Activated T-cell treated with anti-CD3 and anti-CD28 coated beads, Interleukin-2, amount 50 U/mL, for 1 hour (primary cell): Measurements from ENCODE around the gene SFMBT2.

Experiments
- DNase-seq: peaks from one replicate; pipeline ENCODE4 v3.0.0-alpha.2; 2020

SFMBT2 gene

DNA sequence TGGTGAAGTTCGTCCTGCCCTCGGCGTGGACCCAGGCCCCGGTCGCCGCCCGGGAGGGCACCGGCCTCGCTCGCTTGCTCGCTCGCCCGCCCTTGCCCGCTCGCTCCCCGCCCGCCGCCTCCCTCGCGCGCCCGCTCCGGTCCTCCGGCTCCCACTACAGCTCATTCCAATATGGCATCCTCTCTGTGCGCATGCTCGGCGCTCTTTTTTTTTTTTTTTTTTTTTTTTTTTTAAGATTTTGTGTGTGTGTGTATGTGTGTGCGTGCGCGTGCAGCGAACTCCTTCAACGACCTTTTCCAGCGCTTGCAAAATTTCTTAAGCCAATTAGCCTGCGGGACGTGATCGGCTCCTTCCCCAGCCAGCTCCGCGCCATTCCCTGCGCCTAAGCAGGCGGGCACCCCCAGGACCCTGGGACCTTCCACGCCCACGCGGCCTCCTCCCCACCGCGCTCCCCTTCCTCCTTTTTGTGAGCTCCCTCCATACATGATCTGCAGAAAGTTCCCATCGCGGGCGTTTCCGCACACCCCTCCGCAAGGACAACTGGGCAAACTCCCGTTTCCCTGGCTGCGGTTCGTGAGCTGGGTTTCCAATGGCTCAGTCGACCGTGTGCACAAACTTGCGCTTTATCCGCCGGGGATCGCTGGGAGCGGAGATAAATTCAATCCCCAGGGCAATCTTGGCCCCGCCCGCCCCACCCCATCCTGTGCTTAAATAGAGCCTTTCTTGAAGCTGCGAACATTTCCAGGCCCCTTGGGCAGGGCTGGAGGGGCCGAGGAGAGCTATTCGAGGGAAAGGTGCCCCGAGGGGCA is at the start of gene SFMBT2:
TSS of gene SFMBT2 (minus strand) at position 173 of the 809 bp plus-strand sequence. CDS start 29,136 bp downstream, outside the sequence.
- DNase-seq: peak; percentile 70

GRCh38 chr10:7460006-7460405 is 49.2 kb upstream of the SFMBT2 start:
- DNase-seq: no peak

GRCh38 chr10:7458556-7458955 is 47.7 kb upstream of the SFMBT2 start:
- DNase-seq: no peak

GRCh38 chr10:7457478-7458316 is 46.9 kb upstream of the SFMBT2 start:
- no peak for DNase-seq

DNA sequence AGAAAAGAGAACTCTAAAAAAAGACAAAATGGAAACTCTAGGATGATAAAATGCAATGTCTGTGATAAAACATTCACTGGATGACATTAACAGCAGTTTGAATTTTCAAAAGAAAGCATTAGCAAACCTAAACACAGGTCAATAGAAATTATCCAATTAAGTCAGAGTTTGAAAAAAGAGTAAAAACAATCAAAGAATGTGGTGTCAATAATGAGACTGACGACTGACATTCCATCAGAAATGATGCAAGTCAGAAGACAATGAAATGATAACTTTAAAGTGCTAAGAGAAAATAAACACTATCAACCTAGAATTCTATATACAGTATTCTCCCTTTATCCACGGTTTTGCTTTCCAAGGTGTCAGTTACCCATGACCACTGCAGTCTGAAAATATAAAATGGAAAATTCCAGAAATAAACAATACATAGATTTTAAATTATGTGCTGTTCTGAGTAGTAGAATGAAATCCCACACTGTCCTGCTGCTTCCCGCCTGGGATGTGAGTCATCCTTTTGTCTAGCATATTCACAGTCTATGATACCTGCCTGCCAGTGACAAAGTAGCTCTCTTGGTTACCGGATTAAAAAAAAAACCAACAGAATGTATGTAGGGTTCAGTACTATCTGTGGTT is 38.3 kb upstream of the SFMBT2 start:
- no peak for DNase-seq

DNA sequence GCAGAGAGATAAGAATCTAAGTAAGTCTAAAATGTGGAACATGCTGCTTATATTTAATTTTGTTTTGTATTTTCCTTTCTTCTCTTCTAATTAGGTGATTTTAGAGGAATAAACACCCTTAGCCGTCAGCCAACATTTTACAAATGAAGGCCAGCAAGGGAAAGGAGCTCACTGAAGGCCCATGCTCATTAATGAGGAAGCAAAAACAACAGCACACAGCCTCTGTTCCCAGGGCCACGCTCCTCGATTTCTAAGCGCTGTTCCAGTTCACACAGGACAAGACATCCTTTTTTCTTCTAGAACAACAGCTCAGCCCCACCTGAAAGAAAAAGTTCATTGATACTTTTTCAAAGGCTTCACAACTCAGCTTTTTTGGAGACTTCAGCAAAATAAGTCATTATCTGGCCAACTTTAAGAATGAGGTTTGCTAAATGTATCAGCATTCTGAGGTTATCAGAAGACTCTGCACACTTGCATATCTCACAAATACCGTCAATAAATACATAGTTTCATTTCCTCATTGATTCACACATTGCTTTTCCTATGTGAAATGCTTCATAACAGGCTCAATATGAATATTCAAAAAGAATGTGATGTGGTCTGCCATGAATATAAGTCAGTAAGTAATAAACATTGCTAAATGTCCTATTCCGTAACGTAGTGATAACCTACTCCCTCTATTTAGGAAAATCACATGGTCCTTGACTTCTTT is 34.8 kb upstream of the SFMBT2 start:
- DNase-seq: no peak

- DNase-seq: no peak
Measured at GRCh38 chr10:7444551-7445121, 33.8 kb upstream of the SFMBT2 start.

DNA sequence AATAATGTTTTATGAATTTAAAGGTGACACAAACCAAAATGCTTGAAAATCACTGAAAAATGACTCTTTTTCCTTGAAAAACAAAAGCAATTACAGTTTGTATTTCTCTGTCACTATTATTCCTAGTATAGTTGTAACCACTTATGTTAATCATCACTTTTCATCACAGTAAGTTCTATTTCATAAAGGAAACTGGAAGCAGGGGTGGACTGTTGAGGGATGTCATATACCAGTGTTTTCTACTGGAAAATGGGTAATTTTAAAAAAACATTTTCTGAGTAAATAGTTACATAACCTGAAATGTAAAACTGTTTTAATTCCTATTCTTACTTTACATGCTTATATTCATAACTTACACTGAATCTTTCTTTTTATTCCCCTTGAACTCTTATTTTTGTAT is 32.2 kb upstream of the SFMBT2 start:
- no peak for DNase-seq

DNA sequence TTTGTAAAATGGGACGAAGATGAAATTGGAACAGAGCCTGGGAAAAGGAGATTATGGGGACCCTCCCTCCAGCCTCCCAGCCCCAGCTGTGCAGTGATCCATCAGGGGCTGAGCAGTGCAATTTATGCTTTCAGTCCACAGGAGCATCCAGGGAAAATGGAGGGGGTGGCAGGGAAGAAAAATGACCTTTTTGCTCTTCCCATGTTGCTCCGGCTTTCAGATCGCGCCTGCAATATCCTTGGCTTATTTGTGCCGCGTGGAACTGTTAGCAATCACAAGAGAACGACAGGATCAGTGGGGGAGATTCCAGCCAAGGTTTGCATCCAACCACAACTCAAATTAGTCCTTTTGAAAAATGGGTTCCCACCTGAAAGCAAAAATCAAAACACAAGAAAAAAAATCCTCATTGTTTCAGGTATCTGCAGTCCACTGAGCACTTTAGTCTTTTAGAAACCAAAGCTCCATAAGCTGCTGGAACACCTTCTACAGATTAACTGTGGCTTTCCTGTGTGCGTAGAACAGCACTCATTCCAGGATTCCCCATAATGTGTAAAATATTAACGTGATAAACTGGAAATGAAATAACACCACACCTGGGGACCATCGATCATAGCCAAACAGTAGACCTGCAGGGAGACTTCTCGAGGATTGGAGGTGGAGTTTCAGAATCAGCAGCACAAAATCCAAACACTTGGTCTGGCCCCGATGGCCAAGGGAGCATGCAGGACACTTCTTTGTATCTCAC is 30.7 kb upstream of the SFMBT2 start:
- DNase-seq: no peak

- no peak for DNase-seq
Measured at GRCh38 chr10:7439696-7440095, 28.9 kb upstream of the SFMBT2 start.

GRCh38 chr10:7438196-7438986 is 27.6 kb upstream of the SFMBT2 start:
- DNase-seq: no peak

DNA sequence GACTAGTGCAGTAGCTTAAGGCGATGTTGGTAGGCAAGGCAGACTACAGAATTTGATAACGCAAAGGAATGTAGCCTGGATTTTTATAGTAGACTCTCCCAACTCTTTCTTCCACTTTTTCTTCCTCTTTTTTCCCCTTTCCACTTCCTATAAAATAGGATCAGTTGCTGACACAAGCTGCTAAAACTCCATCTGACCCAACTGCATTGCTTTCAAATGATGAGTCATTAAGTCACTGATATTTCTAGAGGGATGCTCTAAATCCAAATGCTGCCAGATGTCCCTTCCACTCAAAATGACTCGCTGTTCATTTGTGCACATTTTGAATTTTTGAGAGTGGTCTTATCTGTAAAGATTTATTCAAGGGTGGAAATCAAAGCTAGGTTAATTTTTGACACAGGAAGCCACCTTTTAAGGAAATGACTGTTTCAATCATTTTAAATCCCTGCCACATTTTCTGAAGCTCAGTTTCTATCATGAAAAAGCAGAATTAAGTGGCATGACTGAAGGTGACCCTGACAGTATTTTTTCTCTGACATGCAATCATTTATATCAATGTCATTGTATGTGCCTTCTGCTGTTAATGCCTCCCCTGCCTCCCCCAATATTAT is 25.8 kb upstream of the SFMBT2 start:
- DNase-seq: no peak

DNA sequence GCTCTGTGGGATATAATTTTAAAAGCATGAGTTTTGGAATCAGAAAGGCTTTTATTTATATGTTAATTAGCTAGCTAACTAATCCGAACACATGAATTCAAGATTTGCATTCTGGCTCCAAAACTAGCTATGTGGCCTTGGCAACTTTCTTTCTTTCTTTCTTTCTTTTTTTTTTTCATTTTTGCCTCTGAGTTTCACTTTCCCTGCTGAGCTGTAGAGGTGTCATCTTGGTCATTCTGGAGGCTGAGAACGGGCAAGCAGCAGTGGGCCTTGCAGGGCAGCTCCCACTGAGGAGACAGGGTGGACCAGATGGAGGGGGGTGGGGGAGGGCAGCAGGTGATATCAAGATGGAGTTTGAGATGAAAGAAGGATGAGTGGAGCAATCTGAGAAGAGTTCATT is 24.8 kb upstream of the SFMBT2 start:
- DNase-seq: no peak

GRCh38 chr10:7434378-7434777 is 23.5 kb upstream of the SFMBT2 start:
- no peak for DNase-seq

DNA sequence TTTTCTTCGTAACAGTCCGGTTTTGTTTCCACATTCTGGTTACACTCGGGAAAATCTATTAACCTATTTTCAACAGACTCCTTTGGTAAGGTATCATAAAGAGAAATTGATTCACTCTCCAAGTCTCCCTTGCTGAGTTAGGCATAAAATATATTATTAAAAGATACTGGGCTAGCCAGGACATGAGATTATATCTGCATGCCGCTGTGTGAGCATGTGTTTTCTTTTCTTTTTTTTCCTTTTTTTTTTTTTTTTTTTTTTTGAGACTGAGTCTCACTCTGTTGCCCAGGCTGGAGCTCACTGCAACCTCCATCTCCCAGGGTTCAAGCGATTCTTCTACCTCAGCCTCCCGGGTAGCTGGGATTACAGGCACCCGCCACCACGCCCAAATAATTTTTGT is 23.0 kb upstream of the SFMBT2 start:
- DNase-seq: no peak

DNA sequence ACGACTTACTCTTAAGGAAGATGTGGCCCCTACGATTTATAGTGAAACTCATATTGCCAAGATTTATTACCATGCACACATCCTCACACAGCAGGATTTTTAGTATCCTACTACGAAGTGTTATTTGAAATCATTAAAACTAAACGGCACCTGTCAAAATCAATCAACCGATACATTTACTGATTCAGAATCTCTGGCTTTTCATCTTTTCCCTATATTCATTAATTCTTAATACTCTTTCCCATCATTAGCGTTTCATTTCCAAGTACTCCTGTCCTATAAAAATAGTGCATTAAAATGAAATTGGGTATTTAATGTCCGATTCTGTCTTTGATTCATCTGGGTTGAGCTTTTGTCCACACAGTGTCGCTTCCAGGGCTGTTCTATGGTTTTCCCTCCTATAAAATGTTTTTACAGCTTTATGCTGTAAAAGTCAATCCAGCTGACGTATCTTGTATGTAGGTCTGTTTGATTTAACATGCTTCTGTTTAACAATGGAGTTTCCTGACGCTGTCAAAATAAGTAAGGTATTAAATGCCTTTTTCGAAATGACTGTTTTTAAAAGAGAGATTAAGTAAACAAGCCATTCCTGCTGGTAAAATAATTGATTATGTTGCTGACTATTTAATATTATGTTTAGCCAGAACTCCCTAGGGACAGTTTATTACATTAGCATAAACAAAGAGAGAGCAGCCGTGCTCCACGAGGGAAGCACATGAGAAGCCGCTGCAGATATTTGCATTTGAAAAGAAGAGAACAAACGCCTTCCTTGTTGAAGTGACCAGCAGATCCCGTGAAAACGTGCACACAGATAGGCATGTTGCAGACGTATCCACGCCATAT is 22.3 kb upstream of the SFMBT2 start:
- no peak for DNase-seq

GRCh38 chr10:7428673-7429350 is 18.0 kb upstream of the SFMBT2 start:
- no peak for DNase-seq

DNA sequence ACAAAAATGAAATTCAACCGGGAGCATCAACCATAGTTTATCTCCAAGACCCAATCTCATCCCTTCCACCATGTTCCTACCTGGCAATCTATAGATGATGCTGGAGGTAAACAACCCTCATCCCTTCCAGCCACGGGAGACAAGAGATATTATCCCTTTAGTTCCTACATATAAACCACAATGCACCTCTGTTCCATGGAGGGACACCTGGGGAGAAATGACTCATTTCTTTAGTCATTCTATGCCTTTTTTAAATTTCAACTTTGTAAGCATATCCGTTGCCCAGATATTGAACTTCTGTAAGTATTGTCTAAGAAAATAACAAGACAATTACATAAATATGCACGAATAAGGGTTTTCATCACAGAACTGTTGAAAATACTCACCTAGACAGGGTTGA is 15.5 kb upstream of the SFMBT2 start:
- no peak for DNase-seq

DNA sequence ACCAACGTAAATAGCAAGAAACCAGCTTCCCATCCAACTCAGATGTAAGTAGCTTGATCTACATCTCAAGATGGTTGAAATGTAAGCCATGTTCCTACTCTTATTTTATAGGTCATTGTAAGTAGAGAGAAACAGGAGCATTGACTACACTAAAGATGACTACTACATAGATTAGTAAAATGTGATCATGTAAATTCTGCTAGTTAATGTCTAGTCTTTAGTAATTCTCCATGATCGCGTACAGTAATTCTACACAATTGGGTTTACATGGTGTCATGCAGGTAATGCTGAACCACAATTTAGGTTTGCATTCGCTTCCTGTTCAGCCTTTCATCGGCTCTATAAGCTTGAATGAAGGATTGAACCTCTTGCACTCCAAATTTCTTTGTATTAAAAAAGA is 14.9 kb upstream of the SFMBT2 start:
- DNase-seq: no peak
